ENCODE data around the gene SCGB1D4.
"Not testable (repeated sequence)": the region's sequence is repeated elsewhere in the genome, so short reads cannot be mapped to it uniquely, and the experiment has no call there.

Gene SCGB1D4, protein sequence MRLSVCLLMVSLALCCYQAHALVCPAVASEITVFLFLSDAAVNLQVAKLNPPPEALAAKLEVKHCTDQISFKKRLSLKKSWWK

DNA sequence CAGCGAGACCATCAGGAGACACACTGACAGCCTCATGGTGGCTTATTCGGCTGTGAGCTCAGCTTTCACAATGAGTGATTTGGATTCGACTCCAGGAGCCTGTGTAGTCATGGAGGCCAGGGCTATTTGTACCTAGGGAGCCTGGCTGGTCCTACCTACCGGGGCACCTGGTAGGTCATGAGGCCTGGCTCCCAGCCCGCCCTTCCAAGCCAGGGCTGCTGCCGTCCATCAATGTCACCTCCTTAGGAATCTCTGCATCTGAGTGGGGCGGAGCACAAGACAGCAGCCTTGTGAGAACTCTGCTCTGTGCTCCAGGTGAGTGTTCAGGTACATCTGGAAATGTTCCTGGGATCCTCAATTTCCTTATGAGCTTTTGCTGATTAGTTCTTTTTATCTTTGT is at the start of gene SCGB1D4:
Gene SCGB1D4 (minus strand): TSS at position 101 of the 400 bp plus-strand sequence. CDS start 65 bp downstream, at position 36.
- no peak for DNase-seq (ENCODE audit: low read depth in 2 of 2)

DNA sequence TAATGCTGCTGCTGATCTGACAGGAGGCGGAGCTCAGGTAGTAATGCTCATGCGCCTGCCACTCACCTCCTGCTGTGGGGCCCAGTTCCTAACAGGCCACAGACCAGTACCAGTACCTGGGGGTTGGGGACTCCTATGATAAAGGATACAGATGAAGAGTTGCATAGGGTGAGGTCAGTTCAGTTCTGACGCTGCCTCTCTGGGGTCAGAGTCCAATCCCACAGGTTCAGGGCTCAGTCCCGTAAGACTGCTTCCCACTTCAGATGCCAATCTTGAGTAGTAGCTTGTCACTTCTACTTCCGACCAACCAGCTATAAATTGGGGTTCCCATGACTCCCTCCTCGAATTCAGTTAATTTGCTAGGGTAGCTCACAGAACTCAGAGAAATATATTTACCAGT is 47.0 kb upstream of the SCGB1D4 start:
- no peak for DNase-seq (ENCODE audit: low read depth in 2 of 2)

DNA sequence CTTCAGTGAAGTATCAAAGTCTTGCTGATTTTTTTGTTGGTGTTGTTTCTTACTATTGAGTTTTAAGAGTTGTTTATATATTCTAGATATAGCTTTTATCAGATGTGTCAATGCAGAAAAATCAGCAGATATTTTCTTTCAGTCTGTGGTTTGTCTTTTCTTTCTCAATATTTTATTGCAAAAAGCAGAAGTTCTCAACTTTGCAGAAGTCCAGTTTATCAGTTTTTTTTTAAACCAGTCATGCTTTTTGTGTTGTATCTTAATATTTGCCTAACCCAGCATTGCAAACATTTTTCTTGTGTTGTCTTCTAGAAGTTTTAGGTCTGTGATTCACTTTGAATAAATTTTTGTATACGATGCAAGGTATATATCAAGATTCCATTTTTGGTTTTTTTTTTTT is 45.3 kb upstream of the SCGB1D4 start:
- DNase-seq (ENCODE audit: low read depth in 2 of 2) = no peak

DNA sequence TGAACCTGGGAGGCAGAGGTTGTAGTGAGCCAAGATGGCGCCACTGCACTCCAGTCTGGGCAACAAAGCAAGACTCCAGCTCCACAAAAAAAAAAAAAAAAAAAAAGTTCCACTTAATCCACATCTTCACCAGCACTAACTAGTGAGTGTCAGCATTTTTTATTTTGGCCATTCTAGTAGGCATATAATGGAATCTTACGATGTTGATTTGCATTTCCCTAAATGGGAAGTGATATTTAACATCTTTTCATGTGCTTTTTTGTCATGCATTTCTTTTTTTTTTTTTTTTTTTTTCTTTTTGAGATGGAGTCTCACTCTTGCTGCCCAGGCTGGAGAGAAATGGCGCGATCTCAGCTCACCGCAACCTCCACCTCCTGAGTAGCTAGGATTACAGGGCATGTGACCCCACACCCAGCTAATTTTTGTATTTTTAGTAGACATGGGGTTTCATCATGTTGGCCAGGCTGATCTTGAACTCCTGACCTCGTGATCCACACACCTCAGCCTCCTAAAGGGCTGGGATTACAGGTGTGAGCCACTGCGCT is 44.8 kb upstream of the SCGB1D4 start:
- DNase-seq (ENCODE audit: low read depth in 2 of 2) = not testable (repeated sequence)

DNA sequence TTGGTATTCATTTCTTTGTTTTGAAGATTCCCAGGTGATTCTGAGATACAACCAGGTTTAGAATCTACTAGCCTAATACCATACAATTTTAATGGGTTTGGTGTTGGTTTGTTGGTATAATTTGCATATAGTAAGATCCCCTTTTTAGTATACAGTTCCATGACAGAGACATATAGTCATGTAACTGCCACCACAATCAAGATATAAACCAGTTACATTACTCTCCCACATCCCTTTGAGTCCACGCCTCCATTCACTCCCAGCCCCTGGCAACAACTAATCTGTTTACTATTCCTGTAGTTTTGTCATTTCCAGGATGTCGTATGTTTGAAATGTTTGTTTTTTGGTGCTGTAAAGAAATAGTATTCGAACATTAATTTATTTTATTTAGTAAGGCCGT is 42.7 kb upstream of the SCGB1D4 start:
- DNase-seq (ENCODE audit: low read depth in 2 of 2) = no peak

DNA sequence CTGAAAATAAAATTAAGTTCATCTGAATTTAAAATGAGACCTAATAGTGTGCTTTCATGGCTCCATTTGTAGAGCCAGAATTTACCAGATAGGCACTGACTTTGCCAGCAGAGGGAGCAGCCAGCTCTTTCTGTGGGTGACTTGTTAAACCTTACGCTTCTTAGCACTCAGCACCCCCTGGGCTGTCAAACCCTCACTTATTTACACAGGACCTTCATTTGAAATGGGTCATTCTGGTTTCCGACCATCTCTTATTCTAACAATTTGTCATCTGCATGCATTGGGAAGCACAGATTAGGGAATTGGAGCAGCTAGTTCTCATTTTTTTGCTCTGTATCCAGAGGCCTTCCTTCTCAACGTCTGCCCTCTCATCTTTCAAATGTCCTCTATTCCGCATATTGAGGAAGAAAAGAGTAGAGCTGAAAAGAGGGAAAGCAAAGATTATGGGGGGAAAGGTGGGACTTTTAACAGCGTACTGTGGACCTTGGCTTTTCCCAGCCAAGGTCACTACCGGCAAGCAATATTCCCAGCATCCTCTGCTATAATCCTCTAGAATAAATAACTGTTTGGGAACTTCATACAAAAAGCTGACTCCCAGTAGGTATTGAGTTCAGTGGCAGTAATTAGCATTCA is 41.5 kb upstream of the SCGB1D4 start:
- peak; percentile 27 to 29 for DNase-seq (ENCODE audit: low read depth in 2 of 2)

DNA sequence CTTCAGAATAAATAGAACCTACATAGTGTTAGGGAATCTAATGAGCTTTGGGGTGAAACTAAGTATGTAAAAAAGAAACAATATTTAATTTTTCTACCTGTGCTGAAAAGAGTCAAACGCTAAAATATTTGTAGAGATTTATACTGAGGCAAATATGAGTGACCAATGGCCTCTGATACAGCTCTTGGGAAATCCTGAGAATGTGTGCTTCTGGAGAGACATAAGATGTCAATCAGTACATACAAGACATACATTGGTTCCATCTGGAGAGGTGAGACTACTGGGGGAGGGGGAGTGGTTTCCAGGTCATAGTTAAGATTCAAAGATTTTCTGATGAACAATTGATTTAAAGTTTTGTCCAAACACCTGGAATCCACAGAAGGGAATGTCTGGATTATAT is 39.3 kb upstream of the SCGB1D4 start:
- DNase-seq (ENCODE audit: low read depth in 2 of 2) = no peak

DNA sequence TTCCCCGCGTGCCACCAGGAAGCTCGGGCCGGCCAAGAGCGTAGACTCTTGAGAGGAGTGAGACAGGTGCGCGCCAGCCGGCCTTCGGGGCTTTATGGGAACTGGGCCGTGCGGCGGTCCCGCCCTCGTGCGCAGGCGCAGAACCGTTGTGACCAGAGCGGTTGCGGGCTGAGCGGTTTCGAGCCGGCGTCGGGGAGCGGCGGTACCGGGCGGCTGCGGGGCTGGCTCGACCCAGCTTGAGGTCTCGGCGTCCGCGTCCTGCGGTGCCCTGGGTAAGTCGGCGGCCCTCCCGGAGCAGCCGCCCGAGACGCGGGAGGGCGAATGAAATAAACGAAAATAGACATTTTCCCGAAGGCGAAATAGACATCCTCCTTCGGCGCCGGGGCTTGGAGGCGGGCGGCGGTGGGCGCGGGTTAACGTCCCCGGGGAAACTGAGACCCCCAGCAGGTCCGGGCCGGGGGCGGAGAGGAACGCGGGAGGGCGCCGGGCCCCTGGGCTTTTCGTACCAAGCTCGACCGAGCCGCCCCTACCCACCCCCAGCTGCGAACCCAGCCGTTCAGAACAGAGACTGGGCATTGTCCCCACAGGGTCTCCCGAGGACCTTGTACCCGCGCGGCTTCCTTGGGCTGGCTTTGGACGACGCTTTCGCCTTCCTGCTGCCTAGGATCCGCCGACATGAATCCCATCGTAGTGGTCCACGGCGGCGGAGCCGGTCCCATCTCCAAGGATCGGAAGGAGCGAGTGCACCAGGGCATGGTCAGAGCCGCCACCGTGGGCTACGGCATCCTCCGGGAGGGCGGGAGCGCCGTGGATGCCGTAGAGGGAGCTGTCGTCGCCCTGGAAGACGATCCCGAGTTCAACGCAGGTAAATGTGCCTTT is 38.7 kb upstream of the SCGB1D4 start, which contains the start of gene ASRGL1:
Gene ASRGL1 (plus strand): TSS at position 146 of the 879 bp plus-strand sequence. CDS start 530 bp downstream, at position 676.
- peak; percentile 58 to 59 for DNase-seq (ENCODE audit: low read depth in 2 of 2)

DNA sequence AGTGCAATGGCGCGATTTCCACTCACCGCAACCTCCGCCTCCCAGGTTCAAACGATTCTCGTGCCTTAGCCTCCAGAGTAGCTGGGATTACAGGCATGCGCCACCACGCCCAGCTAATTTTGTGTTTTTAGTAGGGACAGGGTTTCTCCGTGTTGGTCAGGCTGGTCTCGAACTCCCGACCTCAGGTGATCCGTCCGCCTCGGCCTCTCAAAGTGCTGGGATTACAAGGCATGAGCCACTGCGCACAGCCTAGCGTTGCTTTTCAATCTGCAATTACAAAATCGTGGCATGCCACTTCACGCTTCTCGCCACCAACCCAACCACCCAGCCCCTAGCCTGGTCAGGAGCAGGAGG is 38.1 kb upstream of the SCGB1D4 start:
- DNase-seq (ENCODE audit: low read depth in 2 of 2) = not testable (repeated sequence)

DNA sequence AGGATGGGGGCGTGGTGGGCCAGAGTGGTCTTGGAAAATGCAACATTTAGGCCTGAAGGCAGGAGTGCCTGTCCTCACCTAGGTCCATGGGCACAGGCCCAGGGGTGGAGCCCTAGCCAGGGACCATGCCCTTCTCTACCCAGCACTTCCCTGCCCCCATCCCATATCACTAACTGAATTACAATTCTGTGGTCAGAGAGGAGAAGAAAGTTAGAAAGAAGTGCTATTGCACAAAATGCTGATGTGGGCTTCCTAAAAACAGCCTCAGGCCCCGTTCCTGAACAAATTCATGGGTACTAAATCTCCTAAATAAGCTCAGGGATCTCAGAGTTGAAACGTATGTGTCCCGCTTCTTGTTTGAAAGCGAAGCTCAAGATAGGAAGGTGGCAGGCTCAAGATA is 34.9 kb upstream of the SCGB1D4 start:
- no peak for DNase-seq (ENCODE audit: low read depth in 2 of 2)

DNA sequence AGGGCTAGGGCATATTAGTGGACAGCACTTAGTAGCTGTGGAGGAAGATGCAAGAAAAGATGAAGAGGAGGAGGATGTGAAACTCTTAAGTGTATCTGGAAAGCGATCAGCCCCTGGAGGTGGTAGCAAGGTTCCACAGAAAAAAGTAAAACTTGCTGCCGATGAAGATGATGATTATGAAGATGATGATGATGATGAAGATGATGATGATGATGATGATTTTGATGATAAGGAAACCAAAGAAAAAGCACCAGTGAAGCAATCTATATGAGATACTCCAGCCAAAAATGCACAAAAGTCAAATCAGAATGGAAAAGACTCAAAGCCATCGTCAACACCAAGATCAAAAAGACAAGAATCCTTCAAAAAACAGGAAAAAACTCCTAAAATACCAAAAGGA is 32.4 kb upstream of the SCGB1D4 start:
- DNase-seq (ENCODE audit: low read depth in 2 of 2) = not testable (repeated sequence)

DNA sequence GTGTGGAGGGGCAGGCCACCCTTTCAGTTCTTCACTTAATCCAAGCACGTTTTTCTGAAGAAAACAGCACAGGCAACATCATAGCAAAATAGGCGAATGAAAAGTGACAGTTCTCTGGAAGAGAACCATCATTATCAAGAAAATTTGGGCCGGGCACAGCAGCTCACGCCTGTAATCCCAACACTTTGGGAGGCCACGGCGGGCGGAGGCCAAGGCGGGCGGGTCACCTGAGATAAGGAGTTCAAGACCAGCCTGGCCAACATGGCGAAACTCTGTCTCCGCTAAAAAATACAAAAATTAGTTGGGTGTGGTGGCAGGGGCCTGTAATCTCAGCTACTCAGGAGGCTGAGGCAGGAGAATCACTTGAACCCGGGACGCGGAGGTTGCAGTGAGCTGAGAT is 28.7 kb upstream of the SCGB1D4 start:
- not testable (repeated sequence) for DNase-seq (ENCODE audit: low read depth in 2 of 2)

DNA sequence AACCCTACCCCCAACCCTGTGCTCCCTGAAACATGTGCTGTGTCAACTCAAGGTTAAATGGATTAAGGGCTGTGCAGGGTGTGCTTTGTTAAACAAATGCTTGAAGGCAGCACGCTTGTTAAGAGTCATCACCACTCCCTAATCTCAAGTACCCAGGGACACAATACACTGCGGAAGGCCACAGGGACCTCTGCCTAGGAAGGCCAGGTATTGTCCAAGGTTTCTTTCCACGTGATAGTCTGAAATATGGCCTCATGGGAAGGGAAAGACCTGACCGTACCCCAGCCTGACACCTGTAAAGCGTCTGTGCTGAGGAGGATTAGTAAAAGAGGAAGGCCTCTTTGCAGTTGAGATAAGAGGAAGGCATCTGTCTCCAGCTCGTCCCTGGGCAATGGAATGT is 27.8 kb upstream of the SCGB1D4 start:
- not testable (repeated sequence) for DNase-seq (ENCODE audit: low read depth in 2 of 2)

DNA sequence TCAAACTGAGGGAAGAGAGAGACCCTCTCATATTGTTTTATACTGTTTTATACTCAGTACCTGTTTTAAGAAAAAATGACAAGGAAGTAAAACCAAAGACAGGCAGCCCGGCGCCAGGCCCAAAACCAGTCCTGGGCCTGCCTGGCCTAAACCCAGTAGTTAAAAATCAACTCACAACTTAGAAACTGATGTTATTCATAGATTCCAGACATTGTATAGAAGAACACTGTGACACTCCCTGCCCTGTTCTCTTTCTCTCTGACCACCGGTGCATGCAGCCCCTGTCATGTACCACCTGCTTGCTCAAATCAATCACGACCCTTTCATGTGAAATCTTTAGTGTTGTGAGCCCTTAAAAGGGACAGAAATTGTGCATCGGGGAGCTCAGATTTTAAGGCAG is 26.9 kb upstream of the SCGB1D4 start:
- not testable (repeated sequence) for DNase-seq (ENCODE audit: low read depth in 2 of 2)

DNA sequence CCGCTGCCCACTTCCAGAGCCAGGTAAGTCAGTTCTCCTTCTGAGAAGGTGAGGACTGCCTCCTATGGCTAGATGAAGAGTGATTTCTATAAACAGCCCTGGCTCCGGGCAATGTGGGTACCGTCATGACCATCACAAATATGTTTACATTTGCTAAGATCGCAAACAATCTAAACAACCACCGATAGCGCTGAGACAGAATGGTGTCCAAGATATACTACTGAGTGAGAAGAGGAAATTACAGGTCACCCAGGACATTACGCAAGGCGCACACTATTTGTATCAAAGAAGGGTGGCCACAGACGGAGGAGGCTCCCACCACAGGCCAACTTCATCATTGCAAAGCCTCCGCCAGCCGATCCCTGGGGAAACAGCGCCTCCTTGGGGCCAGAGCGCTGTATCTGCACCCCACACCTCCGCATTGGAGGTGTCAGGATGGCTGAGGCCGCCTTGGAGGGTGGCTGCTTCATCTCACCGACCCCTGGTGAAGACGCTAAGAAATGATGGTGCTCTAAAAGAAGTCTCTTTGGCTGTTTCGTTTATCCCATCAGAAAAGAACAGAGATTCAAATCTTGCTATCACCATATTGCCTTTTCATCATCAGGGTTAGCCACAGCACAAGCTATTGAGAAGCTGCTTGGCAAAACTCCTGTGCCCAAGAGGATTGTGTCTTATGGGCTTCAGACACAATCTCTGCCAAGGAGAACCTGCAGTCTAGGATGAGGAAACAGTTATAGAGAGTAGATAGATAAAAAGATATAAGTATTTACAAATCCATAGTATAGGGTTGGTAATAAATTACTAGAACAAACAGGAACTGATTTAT is 26.1 kb upstream of the SCGB1D4 start:
- peak in 1 of 2 donors; percentile 58 for DNase-seq (ENCODE audit: low read depth in 2 of 2)

DNA sequence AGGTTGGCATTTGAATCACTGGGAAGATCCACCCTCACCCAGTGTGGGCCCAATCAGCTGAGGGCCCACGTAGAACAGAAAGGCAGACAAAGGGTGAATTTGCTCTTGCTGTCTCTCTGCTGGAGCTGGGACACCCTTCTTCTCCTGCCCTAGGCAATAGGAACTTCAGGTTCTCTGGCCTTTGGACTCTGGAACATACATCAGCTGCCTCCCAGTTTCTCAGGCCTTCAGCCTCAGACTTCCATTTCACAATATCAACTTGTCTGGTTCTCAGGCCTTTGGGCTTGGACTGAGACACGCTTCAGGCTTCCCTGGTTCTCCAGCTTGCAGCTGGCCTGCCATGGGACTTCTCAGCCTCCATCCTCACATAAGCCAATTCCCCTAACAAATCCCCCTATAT is 23.6 kb upstream of the SCGB1D4 start:
- no peak for DNase-seq (ENCODE audit: low read depth in 2 of 2)

DNA sequence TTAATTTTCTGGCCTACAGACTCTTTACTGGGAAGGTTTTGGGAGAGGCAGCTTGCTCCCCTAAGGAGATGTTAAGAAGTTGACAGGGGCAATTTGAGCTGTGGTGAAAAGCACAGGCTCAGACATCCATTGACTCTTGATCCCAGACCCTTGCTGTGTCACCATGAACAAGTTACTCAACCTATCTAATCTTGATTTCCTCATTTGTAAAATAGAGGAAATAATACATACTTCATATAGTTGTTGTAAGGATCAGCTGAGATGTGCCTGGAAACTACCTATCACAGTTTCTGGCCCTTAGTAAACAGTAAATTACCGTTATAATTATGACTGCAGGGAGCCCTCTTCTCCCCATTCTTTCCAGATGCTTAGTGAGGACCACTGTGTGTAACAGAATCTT is 16.6 kb upstream of the SCGB1D4 start:
- DNase-seq (ENCODE audit: low read depth in 2 of 2) = no peak

DNA sequence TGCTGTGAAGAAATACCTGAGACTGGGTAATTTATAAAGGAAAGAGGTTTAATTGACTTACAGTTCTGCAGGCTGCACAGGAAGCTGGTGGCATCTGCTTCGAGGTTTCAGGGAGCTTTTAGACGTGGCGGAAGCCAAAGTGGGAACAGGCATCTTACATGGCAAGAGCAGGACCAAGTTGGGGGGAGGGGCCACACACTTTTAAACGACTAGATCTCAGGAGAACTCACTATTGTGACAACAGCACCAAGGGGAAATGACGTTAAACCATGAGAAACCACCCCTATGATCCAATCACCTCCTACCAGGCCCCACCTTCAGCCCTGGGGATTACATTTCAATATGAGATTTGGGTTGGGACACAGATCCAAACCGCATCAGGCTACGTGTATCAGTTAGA is 11.1 kb upstream of the SCGB1D4 start:
- no peak for DNase-seq (ENCODE audit: low read depth in 2 of 2)

DNA sequence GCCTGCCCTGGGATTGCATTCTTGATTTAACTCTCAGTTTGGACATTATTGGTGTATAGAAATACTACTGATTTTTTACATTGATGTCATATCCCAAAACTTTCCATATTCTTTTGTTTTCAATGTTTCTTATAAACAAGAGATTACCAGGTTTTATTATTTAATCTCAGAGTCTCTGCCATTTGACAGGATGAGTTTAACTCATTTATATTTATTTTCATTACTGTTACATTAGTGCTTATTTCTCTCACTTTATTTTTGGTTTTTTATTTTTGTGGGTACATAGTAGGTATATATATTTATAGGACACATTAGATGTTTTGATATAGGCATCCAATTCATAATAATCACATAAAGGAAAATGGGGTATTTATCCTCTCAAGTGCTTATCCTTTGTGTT is 9.1 kb upstream of the SCGB1D4 start:
- no peak for DNase-seq (ENCODE audit: low read depth in 2 of 2)

DNA sequence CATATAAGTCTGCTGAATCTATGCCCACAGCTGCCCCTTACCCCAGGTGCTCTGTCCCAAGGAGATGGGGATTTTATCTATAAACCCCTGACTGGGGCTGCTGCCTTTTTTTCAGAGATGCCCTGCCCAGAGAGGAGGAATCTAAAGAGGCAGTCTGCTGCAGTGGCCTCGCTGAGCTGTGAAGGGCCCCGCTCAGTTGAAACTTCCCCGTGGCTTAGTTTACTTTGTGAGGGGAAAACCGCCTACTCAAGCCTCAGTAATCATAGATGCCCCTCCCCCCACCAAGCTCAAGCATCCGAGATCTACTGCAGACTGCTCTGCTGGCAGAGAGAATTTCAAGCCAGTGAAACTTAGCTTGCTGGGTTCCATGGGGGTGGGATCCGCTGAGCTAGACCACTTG is 7.4 kb upstream of the SCGB1D4 start:
- DNase-seq (ENCODE audit: low read depth in 2 of 2) = no peak

DNA sequence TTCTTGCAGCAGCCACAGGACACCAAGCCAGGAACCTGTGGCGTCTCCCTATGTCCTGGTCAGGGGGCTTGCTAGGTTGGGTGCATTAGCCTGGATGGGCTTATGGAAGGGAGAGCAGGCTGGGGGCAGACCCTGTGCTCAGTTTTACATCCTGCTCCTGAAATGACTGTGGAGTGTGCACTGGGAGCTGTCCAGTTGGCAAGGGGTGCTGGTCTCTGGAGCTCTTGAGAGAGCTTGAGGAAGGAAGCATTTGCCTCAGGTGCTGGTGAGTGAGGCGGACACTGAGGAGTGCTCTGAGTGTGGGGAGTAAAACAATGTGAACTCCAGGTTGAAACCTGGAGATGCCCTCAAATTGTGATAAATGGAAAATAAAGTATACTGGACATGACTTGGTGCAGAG is 3.4 kb downstream of the SCGB1D4 start:
- no peak for DNase-seq (ENCODE audit: low read depth in 2 of 2)

DNA sequence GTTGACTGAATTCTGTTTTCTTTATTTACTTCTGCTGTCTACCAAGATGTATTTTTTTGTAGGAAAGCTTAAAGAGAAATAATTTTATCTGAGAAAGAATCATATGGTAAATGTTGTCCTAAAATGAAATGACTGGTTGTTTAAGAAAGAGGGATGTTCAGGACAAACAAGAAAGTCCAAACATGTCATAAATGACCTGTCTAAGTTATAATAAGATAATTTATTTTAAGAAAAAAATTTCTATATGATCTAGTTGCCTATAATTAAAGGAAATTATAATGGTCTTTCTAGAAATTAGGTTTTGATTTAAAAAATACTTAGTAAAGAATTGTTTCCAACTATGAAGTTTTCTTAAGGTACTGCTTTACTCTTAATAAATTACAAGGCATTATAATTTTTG is 18.4 kb downstream of the SCGB1D4 start:
- DNase-seq (ENCODE audit: low read depth in 2 of 2) = no peak
